GM18502 (cell line): ENCODE results near the gene PRIMA1.

Experiments used
- ATAC-seq: cut with Tn5 transposase; IDR thresholded peaks from one replicate; pipeline ENCODE4 v1.9.1; 2021; ENCODE audit warnings: mild to moderate bottlenecking; ENCODE audit not compliant: unreplicated experiment, poor library complexity

Gene PRIMA1

GRCh38 chr14:93715279-93715927, 72.9 kb downstream of the PRIMA1 start:
- ATAC-seq, result no peak

GRCh38 chr14:93714605-93715004, 73.7 kb downstream of the PRIMA1 start:
- ATAC-seq, result no peak

GRCh38 chr14:93713726-93714405, 74.4 kb downstream of the PRIMA1 start:
- no peak for ATAC-seq

- no peak for ATAC-seq
Measured at GRCh38 chr14:93712838-93713724, 75.2 kb downstream of the PRIMA1 start.

GRCh38 chr14:93712079-93712837, 76.0 kb downstream of the PRIMA1 start:
- ATAC-seq, result no peak

- ATAC-seq, result no peak
Measured at GRCh38 chr14:93709249-93709648, 79.0 kb downstream of the PRIMA1 start.

- ATAC-seq, result no peak
Measured at GRCh38 chr14:93708800-93709199, 79.5 kb downstream of the PRIMA1 start.

- no peak for ATAC-seq
Measured at GRCh38 chr14:93708311-93708734, 80.0 kb downstream of the PRIMA1 start.

- no peak for ATAC-seq
Measured at GRCh38 chr14:93707475-93707874, 80.8 kb downstream of the PRIMA1 start.

GRCh38 chr14:93706360-93706955, 81.8 kb downstream of the PRIMA1 start:
- no peak for ATAC-seq

GRCh38 chr14:93705513-93706156, 82.7 kb downstream of the PRIMA1 start:
- no peak for ATAC-seq

GRCh38 chr14:93703941-93704340, 84.3 kb downstream of the PRIMA1 start:
- no peak for ATAC-seq

GRCh38 chr14:93702946-93703345, 85.3 kb downstream of the PRIMA1 start:
- ATAC-seq, result no peak

- ATAC-seq, result no peak
Measured at GRCh38 chr14:93701562-93701961, 86.7 kb downstream of the PRIMA1 start.

GRCh38 chr14:93700928-93701327, 87.4 kb downstream of the PRIMA1 start:
- ATAC-seq, result no peak

- ATAC-seq, result no peak
Measured at GRCh38 chr14:93693914-93694313, 94.4 kb downstream of the PRIMA1 start.

GRCh38 chr14:93691042-93691780, 97.1 kb downstream of the PRIMA1 start:
- ATAC-seq, result no peak

- ATAC-seq, result no peak
Measured at GRCh38 chr14:93690146-93690545, 98.1 kb downstream of the PRIMA1 start.

GRCh38 chr14:93688820-93689219, 99.5 kb downstream of the PRIMA1 start:
- ATAC-seq, result no peak
